ENCODE measurements around the gene DYSF.

The DYSF gene

DNA sequence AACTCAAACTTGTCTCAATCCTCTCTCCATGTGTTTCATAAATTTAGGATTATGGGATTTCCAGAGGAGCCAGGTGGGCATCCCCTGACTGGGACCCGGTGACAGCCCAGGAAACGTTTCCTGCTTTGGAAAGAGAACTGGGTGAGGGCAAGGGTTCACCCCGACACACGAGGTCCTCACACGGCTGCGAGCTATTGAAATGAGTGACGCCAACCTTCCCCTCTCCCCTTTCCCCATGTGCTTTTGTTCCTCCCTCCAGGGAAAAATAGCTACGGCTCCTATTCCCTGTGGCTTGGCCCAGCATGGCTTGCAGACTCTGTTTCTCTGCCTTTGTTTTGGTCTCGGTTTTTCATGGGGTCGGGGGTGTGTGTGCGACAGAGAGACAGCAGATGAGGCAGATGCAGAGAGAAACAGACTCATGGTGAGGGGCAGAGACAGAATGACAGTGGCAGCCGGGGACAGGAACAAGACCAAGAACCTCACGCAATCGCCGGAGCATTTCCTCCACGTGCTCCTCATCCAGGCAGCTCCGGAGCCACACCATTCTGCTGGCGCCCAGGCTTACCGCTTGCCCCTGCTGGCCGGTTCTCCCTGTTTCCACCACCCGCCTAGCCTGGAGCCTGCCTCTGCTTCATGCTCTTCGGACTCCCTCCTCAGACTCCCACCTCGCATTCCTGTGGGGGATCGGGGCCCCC lies 238.5 kb downstream of the DYSF start:
- DNase-seq (ENCODE audit: low read depth) = no peak

DNA sequence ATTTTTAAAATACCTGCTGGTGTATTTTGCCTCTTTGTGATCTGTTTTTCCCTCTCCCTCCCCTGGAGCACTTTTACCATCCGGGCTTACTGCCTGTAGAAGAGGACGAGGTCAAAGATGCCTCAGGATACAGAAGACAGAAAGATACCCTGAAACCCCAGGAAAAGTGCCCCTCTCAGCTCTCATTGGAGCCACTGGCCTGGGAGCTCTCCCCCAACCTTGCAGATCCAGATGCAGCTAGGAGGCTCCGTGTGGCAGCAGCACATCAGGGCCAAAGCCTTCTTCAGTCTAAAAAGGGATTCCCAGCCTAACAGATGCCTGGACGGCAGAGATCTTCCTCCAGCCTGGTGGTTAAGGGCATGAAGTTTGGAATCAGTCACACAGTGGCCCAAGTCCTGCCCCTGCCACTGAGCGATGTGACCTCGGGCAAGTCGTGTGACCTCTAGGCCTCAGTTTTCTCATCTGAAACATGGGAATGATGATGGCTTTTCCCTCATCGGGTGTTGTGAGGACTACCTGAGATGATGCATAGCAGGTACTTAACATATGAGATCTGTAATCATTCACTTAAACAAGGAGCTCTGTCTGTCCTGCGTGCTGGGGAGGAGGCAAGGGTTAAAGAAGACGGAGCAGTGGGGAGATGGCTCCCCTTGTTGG lies 239.4 kb downstream of the DYSF start:
- DNase-seq (ENCODE audit: low read depth) = no peak

DNA sequence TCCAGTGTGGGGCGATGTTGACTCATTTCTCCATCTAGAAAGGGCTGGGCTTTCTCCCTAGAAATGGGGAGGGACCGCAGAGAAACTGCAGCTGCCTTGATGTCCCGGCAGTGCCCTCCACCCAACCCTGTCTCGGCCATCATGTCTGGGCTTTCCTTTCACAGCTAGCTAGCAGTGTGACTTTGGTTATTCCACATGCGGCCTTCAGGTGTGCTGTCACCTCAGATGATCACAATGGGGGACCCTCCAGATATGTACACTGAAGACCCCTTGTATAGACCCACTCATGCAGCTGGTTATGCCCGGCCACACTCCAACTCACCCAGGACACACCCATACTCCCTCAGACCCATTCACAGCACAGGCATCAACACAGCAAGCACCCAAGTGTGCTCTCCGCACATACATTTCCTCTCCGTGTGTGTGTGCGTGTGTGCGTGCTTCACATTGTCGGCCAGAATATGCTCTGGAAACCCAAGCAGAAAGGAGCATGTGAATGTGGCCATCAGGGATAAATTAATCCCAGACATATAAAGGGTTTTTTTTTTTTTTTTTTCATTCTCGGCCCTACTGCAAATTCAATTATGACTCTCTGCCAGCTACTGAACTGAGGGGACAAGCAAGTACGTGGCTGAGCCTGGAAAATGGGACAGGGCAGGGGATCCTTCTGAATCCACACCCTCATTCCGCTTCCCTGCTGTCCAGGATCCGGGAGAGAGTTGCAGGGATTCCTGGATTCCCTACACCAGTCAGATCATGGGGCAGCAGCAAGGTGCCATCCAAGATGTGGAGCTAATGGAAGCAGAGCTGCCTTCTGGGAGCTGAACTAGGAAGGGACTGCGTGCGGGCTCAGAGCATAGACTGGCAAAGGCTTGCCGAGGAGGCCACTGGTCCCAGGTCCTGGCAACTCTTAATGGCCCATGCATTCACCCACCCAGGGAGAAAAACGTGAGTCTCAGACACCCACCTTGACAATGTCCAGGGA lies 240.2 kb downstream of the DYSF start:
- DNase-seq (ENCODE audit: low read depth) = no peak

DNA sequence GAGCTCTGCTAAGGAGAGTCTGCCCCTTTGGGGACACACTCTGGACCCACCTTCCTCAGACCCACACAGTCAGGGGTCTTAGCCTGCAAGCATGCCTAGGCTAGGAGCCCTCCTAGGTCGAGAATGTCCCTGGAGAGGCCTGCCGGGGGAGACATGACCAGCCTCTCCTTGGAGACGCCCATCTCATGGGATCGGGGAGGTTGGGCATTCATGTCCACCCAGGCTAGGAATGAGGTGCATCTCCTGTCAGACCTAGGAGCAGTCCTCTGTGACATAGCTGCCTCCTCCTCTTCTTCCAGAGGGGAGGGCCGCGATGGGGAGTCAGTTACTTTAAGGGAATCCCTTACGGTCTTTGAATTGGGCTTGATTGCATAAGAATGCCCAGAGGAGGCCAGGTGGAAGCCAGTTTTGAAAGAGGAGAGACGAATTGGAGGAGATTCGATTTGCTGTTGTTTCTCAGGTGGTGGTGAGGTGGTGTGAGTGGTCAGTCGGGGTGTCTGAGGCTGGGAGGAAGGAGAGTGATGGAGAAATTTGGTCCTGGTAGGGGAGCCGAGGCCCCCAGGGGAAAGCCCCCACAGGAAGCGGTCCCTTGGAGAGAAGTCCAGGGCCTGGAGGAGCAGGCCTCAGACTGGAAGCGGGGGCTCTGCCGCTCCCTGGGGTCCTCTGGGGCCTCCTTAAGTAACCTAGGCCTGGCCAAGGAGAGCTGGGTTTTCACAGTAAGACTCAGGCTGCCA lies 241.3 kb downstream of the DYSF start:
- no peak for DNase-seq (ENCODE audit: low read depth)

DNA sequence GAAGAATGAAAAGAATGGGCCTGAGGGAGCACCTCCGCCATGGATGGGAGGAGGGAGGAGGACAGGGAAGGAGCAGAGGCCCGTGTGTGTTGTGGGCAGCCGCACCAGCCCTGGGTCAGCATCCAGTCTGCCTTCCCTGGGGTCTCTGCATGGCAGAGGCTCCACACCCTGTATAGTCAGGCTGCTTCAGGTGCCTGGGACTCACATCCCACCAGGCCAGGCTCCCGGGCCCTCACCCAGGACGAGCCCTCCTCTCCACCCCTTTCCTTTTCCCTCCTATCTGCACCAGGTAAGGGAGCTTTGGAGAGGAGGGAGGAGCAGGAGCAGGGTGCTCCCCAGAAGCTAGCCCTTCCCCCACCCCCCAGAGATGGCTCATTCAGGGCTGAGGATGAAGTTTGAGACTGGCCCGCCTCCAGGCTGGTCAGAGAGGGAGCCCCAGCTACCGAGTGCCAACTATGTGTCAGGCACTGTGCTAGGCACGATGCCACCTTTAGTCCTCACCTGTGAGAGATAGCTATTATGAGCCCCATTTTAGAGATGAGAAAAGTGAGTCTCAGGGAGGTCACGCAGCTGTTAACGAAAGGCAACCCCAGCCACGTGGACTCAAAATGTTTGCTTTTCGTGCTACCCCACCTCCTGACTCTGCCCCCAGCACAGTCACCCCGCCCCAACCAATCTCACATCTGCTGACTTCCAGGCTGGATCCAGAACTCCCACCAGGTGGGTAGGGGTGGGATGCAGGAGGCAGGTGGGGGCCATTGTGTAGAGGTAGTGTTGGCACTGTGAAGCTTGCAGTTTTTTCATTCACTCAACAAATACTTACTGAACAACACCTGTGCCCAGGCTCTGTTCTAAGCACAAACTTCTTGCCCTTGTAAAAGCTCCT lies 242.1 kb downstream of the DYSF start:
- no peak for DNase-seq (ENCODE audit: low read depth)

DNA sequence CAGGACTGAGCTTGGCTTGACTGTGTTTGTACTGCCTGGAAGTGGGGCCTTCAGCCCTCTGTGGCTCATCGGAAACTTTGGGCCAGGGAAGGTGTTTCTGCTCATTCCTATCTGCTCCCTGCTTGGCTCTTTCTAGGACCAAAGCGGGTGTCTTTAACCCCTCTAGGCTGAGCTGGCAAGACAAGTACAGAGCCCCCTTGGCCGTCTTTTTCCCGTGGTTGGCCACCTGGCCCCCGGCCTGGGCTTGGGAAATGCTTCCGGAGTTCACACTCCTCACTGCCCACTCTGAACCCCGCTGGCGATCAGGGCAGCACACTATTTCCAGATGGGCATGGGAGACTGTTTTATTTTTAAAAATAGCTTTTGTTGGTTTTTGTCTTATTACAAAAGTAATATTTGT lies 243.0 kb downstream of the DYSF start:
- no peak for DNase-seq (ENCODE audit: low read depth)

DNA sequence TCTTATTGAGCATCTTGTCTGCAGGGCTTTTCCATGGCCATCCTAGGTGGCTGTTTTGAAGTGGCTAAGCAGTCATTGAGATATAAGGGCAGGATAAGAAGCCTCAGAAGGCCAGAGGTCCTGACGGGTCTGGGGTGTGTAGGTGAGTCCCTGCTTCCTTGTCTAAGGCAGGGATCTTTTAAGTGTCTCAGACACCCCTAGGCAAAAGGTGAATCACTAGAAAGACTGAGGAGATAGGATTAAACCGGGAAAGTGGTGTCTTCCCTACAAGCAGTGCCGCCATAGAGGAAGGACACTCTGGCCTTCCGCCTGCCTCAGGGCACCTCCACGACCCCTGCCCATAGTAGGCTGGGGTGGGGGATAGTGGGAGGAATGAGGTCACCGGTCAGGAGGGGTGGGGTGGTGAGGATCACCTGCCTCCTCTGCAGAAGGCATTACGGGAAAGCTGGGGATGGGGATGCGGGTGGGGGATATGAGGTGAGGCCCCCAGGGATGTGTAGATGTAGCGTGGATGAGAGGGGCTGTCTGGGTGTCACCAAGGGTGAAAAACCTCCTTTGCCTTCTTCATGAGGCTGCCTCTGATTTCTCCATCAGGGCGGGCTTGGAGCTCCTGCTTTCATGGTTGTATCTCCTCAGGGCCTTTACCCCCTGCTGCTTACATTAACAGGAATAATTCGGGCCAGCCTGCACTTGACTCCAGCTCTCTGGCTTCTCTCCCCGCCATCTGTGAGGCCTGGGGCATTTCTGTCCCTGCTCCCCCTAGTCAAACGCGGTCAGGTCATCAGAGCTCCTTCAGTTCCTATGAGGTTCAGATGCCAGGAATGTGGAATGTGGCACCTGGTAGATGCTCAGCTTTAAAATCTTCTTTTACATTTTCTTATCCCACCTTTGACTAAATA lies 244.0 kb downstream of the DYSF start:
- DNase-seq (ENCODE audit: low read depth) = no peak

DNA sequence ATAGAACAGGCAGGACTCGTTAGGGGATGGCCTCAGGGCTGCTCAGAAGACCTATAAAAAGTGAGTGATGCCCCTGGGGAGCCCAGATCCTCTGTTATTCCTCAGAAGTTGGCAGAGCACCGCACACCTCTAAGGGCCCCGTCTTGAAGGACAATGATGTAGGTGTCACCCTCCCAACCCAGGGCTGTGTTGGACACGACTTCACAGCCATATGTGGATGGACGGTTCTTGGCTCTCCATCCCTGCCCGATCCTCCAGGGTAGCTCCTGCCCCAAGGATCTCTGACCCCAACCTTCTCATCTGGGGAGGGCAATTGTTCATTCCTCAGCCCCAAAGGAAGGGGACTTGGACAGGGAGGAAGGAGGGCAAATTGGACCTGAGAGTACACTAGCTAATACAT lies 246.1 kb downstream of the DYSF start:
- no peak for DNase-seq (ENCODE audit: low read depth)

DNA sequence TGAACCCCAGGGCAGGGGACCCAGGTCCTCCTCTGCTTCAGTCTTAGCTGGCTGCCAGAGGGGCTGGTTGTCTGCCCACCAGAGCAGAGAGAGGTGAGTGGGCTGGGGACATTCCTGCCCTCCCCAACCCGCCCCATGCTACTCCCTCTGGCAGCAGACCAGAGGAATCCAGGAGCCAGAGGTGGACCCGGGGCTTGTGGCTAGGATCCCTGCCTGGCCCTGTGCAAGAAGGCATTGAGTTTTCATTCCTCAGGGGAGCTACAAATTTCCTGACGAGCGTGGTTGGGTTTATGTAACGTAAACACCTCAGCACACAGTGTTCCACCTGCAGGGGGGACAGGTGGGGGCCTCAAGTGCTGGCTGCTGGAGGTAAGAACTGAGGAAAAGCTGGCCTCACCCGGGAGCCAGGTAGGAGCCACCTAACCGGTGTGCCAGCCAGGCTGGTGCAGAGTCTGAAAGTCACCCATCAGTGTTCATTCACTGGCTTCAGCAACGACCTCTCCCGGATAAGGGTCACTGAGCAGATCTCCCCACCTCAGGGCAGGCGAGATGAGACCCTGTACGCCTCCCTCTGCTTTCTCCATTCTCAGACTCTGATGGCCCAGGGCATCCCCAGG lies 246.8 kb downstream of the DYSF start:
- DNase-seq (ENCODE audit: low read depth) = no peak

DNA sequence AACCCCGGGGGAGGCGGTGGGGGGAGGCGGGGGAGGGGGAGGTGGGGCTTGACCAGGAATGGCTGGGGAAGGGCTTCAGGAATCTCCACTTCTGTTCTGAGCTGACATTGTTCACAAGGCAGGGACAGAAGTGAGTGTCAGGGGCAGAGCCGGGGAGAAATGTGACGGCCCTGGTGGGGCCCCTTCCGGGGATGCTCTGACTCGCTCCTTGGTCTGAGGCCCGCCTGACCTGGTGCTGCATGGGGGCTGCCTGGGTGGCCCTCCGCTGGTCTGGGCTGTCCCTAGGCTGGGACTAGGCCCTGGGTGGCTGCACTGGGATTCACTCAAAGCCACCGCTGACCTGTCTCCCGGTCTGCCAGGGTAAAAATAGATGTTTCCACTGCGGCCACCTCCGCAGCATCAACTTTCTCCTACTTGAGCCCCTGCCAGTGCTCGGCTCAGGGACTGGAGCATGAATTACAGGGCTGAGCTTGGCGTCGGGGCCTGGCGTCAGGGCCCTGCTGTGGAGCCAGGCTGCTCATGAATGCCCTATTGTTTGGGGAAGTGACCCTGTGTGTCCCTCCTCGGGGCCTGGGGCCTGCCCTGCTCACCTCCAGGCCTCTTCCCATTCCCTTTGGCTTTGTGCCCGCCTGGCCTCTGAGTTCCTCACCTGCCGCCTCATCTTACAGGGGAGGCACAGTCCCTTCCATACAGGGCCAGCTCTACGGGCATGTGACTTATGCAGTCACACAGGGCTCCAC lies 247.5 kb downstream of the DYSF start:
- DNase-seq (ENCODE audit: low read depth) = no peak

DNA sequence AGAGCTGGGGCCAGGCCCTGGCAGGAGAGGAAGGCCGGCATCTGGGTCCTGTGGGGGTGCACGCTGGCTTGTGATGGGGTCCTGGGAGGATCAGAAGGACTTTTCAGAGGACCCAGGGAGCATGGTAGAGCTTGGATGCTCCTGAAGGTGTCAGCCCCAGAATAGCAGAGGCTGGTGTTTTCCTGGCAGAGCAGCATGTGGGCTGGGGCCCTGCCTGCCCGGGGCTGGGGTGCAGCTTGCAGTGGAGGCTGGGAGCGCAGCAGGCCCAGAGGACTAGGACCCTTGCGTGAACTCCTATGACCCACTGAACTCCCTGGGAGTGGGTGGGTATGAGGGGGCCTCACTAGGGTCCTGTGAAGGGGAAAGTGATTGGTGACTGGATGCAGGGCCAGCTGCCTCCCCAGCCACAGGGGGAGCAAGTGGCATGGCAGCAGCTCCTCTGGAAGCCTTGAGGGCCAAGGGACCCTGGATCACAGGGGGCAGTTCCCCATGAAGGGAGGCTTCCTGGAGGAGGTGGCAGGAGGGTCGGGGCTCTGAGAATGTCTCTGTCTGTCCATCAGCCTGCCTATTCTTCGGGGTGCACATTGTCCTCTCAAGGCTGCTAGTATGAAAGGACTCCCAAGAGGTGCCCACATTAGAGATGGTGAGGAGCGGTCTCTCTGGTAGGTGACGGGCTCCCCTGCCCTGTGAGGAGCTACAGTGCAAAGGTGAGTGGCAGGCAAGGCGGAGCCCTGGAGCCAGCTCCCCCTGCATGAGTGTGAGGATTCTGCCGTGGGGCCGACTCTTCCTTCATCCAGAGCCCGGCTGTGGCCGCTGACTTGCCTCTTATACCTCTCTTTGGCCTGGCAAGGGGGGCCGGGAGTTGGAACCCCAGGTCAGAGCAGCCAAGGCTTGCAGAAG lies 249.0 kb downstream of the DYSF start:
- DNase-seq (ENCODE audit: low read depth) = no peak

DNA sequence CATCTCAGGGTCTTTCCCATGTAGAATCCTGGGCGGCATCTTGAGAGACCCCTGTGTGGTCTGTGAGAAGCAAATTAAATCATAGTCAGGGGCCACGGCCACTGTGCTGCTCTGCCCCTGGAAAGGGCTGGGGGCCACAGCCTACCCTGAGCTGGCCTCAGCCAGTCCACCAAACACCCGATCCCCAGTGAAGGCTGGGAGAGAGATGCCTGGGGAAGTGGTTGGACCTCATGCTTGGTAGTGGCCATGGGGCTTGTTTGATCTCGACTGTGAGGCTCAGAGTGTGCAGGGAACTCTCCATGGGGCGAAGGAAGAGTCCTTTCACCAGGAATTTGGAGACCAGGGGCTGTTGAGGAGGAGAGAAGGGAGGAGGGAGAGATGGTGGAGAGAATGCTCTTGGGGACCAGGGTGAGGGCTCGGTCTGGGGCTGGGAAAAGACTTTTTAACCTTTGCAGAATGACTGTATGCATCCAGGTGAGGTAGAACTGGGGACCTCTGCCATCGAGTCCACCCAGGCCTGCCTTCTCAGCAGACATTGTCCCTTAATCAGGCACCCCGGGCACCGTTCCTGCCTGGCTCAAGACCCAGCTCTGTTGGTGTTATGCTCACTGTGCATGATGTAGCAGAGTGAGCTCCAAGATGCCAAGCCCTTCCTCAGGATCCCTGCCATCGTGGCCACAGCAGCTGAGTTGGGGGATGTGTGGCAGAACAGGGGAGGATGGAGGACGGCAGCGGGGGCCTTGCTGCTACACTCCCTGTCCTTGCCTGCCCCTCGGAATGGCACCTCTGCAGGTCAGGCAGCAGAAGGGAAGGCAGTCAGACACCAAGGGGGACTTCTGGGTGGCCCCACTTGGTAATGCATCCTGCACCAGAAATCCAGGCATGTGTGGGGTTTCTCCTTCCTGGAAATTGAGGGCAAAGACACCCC lies 249.9 kb downstream of the DYSF start:
- DNase-seq (ENCODE audit: low read depth) = no peak

DNA sequence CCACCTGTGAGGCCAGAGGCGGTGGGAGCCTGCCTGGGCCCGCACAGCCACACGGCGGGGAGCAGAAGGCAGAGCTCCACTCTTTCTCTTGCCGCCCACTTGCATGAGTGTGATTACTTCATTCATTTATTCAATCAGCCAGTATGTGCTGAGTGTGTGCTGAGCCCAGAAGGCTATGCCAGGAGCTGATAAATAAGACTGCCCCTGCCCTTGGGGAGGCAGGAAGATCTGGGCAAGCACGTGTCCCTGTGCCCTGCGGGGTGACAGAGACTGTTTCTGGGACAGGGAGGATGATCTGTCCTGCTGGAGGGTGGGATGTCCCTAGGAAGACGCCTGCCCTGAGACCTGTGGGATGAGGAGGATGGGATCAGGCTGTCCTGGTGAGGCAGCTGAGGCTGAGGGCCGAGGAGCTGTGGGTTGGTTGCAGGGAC lies 250.8 kb downstream of the DYSF start:
- DNase-seq (ENCODE audit: low read depth) = no peak

DNA sequence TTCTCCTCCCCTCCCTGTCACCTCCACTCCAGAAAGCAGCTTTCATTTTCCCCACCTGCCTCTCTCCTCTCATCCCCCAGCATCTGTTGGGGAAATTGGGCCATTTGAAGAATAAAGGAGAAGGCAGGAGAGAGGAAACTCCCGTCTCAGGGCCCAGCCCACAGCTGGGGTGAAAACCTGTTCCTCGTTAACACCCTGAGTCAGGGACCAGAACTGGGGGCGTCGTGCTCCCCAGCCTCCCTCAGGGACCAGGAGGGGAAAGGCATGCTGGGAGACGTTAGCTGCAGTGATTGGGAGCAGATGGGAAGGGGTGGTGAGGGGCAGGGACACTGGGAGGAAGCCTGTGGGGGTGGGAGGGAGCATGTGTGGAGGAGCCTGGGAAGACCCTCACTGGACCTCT lies 251.3 kb downstream of the DYSF start:
- DNase-seq (ENCODE audit: low read depth) = no peak

DNA sequence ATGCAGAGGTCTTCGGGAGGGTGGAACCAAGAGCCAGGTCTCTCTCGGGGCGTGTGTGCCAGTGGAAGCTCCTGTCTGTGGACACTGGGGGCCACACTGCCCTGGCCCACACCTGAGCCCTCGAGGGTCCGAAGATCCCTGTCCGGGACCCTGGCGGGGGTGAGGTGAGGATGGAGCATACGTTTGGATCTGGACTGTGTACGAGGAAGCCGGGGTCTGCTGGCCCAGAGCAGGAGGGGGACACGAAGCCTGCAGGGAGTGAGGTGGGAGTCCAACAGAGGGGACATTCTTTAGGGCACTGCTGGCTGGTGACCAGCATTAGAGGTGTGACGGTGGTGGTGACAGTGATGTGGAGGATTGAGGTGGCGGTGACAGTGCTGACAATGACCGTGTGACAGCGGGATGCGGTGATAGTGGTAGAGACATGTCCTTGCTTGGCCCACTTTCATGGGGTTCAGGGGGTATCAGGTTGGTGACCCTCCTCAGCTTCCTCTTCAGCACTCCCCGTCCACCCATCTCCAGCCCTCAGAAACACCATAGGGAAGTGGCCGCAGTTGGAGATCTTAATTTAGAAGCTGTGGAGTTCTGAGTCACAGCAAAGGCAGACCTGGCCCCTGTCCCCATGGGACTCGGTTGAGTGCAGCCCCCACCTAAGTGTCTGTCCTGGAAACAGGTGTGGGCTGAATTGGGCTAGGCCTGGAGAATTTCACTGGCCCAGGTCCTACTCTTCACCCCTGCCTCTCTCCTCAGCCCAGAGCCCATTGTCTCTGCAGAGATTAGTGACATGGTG lies 252.0 kb downstream of the DYSF start:
- no peak for DNase-seq (ENCODE audit: low read depth)

DNA sequence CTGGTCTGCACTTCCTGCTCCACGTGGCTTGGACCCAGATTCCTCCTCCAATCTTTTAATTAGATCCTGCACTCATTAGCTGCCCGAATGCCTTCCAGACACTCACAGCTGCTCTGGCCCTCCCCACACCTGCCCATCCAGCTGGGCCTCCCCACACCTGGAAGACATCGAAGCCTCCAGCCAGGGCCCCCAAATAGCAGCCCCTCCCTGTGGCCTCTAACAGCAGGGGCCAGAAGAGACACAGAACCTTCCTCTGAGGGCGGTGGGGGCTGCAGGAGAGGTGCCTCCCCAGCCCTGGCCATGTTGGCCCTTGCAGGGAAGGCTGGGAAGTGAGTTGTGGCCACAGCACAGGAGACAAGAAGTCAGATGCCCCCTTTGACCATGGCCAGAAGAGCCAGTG lies 252.8 kb downstream of the DYSF start:
- no peak for DNase-seq (ENCODE audit: low read depth)
